Gastrocnemius medialis (tissue), 4 donors: ENCODE results near the gene PAPLN. TPM values are rescaled to one million over a fixed set of nuclear protein-coding genes. Genes with fewer than 3 reads are reported as not detected.

ENCODE experiments used
- ATAC-seq, 2 donors: fragments of 150-250 bp; one replicate each; pipeline ENCODE4 v1.9.1; 2016
- DNase-seq, 2 donors: peaks; one replicate each; pipeline ENCODE4 v3.0.0-alpha.2; 2019
- H3K27ac ChIP-seq, 4 donors: fragments of 200-600 bp; sonication (generic); 1 replicate in 1 of 4; 2 replicates in 3 of 4; pipeline ENCODE4 v1.5.1; 2016 to 2018; ENCODE audit warnings: mild to moderate bottlenecking in 2 of 4, moderate library complexity in 1 of 4
- H3K27me3 ChIP-seq, 3 donors: fragments of 200-600 bp; sonication (generic) in 2 of 3; 1 replicate in 1 of 3; 2 replicates in 2 of 3; pipeline versions ENCODE4 v1.5.1 to v1.6.0; 2016 to 2019; ENCODE audit warnings: mild to moderate bottlenecking in 1 of 3, moderate library complexity in 1 of 3
- H3K36me3 ChIP-seq, 2 donors: fragments of 200-600 bp; sonication (generic) in 1 of 2; one replicate each; pipeline ENCODE4 v1.5.1; 2017 to 2018
- H3K4me1 ChIP-seq, 2 donors: fragments of 200-600 bp; sonication (generic) in 1 of 2; one replicate each; pipeline ENCODE4 v1.5.1; 2016 to 2017; ENCODE audit warnings: mild to moderate bottlenecking in 2 of 2
- H3K4me3 ChIP-seq, 4 donors: fragments of 200-600 bp; sonication (generic) in 3 of 4; 1 replicate in 1 of 4; 2 replicates in 3 of 4; pipeline ENCODE4 v1.5.1; 2016 to 2019; ENCODE audit warnings: mild to moderate bottlenecking in 2 of 4
- H3K9me3 ChIP-seq, 3 donors: fragments of 200-600 bp; sonication (generic) in 2 of 3; 1 replicate in 1 of 3; 2 replicates in 2 of 3; pipeline ENCODE4 v1.5.1; 2016 to 2019
- POLR2A ChIP-seq, 2 donors: fragments of 450-650 bp; IDR thresholded peaks; one replicate each; pipeline ENCODE4 v1.6.1; 2017; ENCODE audit warnings: antibody characterized with exemption in 2 of 2, mild to moderate bottlenecking in 2 of 2, moderate library complexity in 2 of 2
- in situ Hi-C, 4 donors: fragments of 200-750 bp; cut with MboI; loops; one replicate each; pipeline versions ENCODE4 v1.15.0 to v1.8.0; 2017; ENCODE audit warnings: low sequenced_read_pairs in 4 of 4
- intact Hi-C: fragments of 100-400 bp; cut with DNase I; formaldehyde crosslinking; loops from one replicate; pipeline ENCODE4 v1.15.1; 2023; ENCODE audit warnings: low total_unique reads
- total RNA-seq, 4 donors: library from RNA; depleted of rRNA; stranded (reverse); fragments of >200 nt; gene quantifications; one replicate each; pipeline versions ENCODE4 v1.1.0 to v1.2.3, GENCODE V29; 2016
- TF ChIP-seq, protein P1 (sequence below), 5 experiments: fragments of 450-650 bp in 3 of 5; fragments of 200-600 bp in 2 of 5; sonication (generic) in 2 of 5; IDR thresholded peaks in 4 of 5; conservative IDR thresholded peaks in 1 of 5; 1 replicate in 4 of 5; 2 replicates in 1 of 5; pipeline ENCODE4 v1.5.1; 2016 to 2019; ENCODE audit warnings: antibody characterized with exemption in 5 of 5, mild to moderate bottlenecking in 3 of 5, moderate library complexity in 3 of 5

The PAPLN gene
- total RNA-seq, 4 donors from 2014 or later = 1.9 to 5.0 (median 2.5) TPM

DNA sequence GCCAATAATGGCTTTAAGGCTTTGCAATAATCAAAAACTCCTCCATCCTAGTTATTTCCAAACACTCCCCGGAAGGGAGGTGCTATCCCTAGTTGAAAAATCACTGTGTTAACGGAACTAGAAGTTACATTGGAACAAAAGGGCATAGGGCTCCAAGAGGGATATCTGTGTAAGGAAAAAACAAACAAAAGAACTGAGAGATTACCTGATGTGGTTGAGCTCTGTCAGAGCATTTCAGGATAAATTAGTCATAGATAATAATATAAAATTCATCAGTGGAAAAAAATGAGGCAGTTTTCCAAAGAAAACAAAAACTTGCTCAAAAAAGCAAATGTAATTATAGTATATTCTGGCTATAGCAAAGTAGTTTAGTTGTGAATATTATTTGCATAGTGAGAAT lies 27.4 kb upstream of the PAPLN start:
- TF ChIP-seq POLR2A (IDR thresholded peaks at IDR 0.05) = no peak
- TF ChIP-seq, protein P1, sequence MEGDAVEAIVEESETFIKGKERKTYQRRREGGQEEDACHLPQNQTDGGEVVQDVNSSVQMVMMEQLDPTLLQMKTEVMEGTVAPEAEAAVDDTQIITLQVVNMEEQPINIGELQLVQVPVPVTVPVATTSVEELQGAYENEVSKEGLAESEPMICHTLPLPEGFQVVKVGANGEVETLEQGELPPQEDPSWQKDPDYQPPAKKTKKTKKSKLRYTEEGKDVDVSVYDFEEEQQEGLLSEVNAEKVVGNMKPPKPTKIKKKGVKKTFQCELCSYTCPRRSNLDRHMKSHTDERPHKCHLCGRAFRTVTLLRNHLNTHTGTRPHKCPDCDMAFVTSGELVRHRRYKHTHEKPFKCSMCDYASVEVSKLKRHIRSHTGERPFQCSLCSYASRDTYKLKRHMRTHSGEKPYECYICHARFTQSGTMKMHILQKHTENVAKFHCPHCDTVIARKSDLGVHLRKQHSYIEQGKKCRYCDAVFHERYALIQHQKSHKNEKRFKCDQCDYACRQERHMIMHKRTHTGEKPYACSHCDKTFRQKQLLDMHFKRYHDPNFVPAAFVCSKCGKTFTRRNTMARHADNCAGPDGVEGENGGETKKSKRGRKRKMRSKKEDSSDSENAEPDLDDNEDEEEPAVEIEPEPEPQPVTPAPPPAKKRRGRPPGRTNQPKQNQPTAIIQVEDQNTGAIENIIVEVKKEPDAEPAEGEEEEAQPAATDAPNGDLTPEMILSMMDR (IDR thresholded peaks at IDR 0.05 in 4 of 5, conservative IDR thresholded peaks at IDR 0.05 in 1 of 5) = no peak
- no peak for DNase-seq
- Histone ChIP-seq H3K27me3 (no peaks in the 10 kb centered on the region), H3K4me1 (no peaks in the 10 kb centered on the region), H3K36me3 (peaks cover 5 to 60% of the 10 kb centered on the region in 2 donors), H3K4me3 (no peak overlapping the region), H3K9me3 (no peaks in the 10 kb centered on the region), H3K27ac (no peak overlapping the region)
- no peak for ATAC-seq
- in situ Hi-C loops (no loop called here), intact Hi-C loops (no loop called here)

DNA sequence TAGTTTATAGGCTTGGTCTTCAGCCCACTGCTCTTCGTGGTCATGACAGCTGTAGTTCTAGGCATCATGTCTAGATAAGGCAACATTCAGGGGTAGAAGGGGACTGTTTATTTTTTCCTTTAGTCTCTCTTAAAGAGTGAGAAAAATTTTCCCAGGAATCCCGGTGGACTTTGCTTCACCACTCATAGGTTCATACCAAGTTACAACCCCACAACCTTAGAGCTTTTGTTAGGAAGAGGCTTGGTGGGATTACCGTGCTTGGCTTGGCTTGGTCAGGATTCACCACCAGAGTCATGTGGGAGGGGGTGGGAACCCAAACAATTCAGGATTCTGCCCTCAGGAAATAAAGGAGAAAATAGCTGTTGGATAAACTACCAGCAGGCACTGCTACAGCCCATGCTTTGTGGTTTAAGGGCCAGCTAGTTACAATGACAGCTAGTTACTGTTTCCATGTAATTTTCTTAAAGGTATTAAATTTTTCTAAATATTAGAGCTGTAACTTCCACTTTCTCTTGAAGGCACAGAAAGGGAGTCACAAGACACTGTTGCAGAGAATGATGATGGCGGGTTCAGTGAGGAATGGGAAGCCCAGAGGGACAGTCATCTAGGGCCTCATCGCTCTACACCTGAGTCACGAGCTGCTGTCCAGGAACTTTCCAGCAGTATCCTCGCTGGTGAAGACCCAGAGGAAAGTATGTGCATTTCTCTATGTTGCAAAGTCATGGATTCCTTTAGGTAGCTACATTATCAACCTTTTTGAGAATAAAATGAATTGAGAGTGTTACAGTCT lies 25.9 kb upstream of the PAPLN start:
- ATAC-seq (no peak), DNase-seq (no peak)
- Histone ChIP-seq H3K36me3 (peaks cover 5 to 52% of the 10 kb centered on the region in 2 donors), H3K27ac (no peak overlapping the region), H3K9me3 (no peaks in the 10 kb centered on the region), H3K27me3 (no peaks in the 10 kb centered on the region), H3K4me3 (no peak overlapping the region), H3K4me1 (no peaks in the 10 kb centered on the region)
- intact Hi-C loops (no loop called here), in situ Hi-C loops (no loop called here)
- TF ChIP-seq POLR2A (IDR thresholded peaks at IDR 0.05) = no peak

DNA sequence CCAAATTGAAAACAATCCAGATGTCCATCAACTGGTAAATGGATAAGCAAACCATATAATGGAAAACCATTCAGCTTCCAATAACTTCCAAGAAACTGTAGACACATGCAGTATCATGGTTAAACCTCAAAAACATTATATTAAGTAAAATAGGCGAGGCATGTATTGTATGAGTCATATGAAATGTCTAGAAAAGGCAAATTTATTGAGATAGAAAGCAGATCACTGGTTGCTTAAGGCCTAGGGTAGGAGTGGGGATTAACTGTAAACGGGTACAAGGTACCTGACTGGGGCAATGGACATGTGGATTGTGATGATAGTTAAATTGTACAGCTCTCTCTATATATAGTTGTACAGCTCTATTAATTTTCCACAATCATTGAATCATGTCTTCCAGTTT lies 21.3 kb upstream of the PAPLN start:
- in situ Hi-C loops (no loop called here), intact Hi-C loops (no loop called here)
- no peak for ATAC-seq
- Histone ChIP-seq H3K27ac (no peak overlapping the region), H3K9me3 (no peaks in the 10 kb centered on the region), H3K4me3 (no peak overlapping the region), H3K27me3 (no peaks in the 10 kb centered on the region), H3K36me3 (peaks cover 5 to 65% of the 10 kb centered on the region in 2 donors), H3K4me1 (no peaks in the 10 kb centered on the region)
- no peak for TF ChIP-seq POLR2A (IDR thresholded peaks at IDR 0.05)
- TF ChIP-seq, protein P1 (IDR thresholded peaks at IDR 0.05 in 4 of 5, conservative IDR thresholded peaks at IDR 0.05 in 1 of 5) = no peak
- DNase-seq = no peak

DNA sequence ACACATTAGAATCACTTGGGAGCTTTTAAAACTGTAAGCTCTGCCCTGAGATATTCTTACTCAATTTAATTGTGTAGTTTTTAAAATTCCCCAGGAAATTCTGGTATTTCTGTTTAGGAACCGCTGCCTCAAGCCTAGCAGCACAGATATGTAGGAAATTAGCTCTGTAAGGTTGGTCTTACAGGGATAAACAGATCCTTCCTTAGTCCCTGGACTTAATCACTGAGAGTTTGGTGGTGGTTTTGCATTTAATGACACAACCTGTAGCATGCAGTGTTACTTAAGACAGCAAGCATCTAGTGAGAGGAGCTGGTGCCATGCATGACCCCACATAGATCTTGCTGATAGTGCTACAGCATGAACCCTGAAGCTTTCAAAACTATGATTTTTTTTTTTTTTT lies 19.9 kb upstream of the PAPLN start:
- Histone ChIP-seq H3K27me3 (no peaks in the 10 kb centered on the region), H3K36me3 (peaks cover 4 to 68% of the 10 kb centered on the region in 2 donors)
- ATAC-seq = no peak

GRCh38 chr14:73220061-73220460 lies 17.2 kb upstream of the PAPLN start:
- H3K27me3 ChIP-seq = no peaks in the 10 kb centered on the region
- H3K27ac ChIP-seq = no peak overlapping the region
- H3K4me3 ChIP-seq = no peak overlapping the region
- in situ Hi-C loops (no loop called here), intact Hi-C loops (no loop called here)
- peaks cover 0 to 55% of the 10 kb centered on the region in 2 donors for H3K36me3 ChIP-seq
- no peak for TF ChIP-seq POLR2A (IDR thresholded peaks at IDR 0.05)
- TF ChIP-seq, protein P1 (IDR thresholded peaks at IDR 0.05 in 4 of 5, conservative IDR thresholded peaks at IDR 0.05 in 1 of 5) = no peak
- ATAC-seq (no peak), DNase-seq (no peak)
- no peaks in the 10 kb centered on the region for H3K4me1 ChIP-seq
- no peaks in the 10 kb centered on the region for H3K9me3 ChIP-seq

More for the DNA sequence above, 19.9 kb upstream of the PAPLN start:
- H3K4me3 ChIP-seq = no peak overlapping the region
- in situ Hi-C loops = no loop called here
- no peak for DNase-seq
- no peak for TF ChIP-seq POLR2A (IDR thresholded peaks at IDR 0.05)
- TF ChIP-seq, protein P1 (IDR thresholded peaks at IDR 0.05 in 4 of 5, conservative IDR thresholded peaks at IDR 0.05 in 1 of 5) = no peak
- H3K27ac ChIP-seq = no peak overlapping the region
- no peaks in the 10 kb centered on the region for H3K4me1 ChIP-seq
- no peaks in the 10 kb centered on the region for H3K9me3 ChIP-seq
- intact Hi-C loops = no loop called here
